K562 (cell line): ENCODE results near the gene RNF126. TPM values are rescaled to one million over a fixed set of nuclear protein-coding genes. Genes with fewer than 3 reads are reported as not detected.

Experiments
- KLF16 ChIP-seq: IDR thresholded peaks from 2 replicates; pipeline ENCODE4 v1.6.1; 2016; ENCODE audit warnings: antibody characterized with exemption
- MCM5 ChIP-seq: fragments of 450-650 bp; IDR thresholded peaks from 2 replicates; pipeline ENCODE4 v1.6.1; 2016; ENCODE audit warnings: low read depth
- NFXL1 ChIP-seq: fragments of 450-650 bp; formaldehyde crosslinking; IDR thresholded peaks from 2 replicates; pipeline ENCODE4 v1.4.0; 2021; ENCODE audit warnings: mild to moderate bottlenecking
- SREBF2 ChIP-seq: sonication (generic); formaldehyde crosslinking; IDR thresholded peaks from 2 replicates; pipeline ENCODE4 v1.4.0; 2020; ENCODE audit warnings: mild to moderate bottlenecking, missing genetic modification reagents
- TFAP4 ChIP-seq: sonication (generic); formaldehyde crosslinking; IDR thresholded peaks from 2 replicates; pipeline ENCODE4 v1.8.0; 2022; ENCODE audit warnings: missing genetic modification reagents, mild to moderate bottlenecking, moderate library complexity, borderline replicate concordance
- TGIF2 ChIP-seq: sonication (generic); formaldehyde crosslinking; IDR thresholded peaks from 2 replicates; pipeline ENCODE4 v1.8.1; 2022; ENCODE audit warnings: mild to moderate bottlenecking, missing genetic modification reagents, moderate library complexity
- ZBTB33 ChIP-seq: sonication (generic); formaldehyde crosslinking; IDR thresholded peaks from 2 replicates; pipeline ENCODE4 v1.8.1; 2023; ENCODE audit warnings: mild to moderate bottlenecking, missing genetic modification reagents
- ZNF146 ChIP-seq: IDR thresholded peaks from one replicate; pipeline ENCODE4 v1.6.1; 2018; ENCODE audit warnings: missing compliant biosample characterization; ENCODE audit not compliant: unreplicated experiment
- ZNF318 ChIP-seq, 2 experiments: fragments of 450-650 bp; IDR thresholded peaks; 2 replicates each; pipeline ENCODE4 v1.6.1; 2016; ENCODE audit warnings: mild to moderate bottlenecking in 2 of 2, borderline replicate concordance in 1 of 2, low read depth in 1 of 2, moderate library complexity in 1 of 2
- ZNF384 ChIP-seq: IDR thresholded peaks from 2 replicates; pipeline ENCODE4 v1.6.1; 2012; ENCODE audit warnings: low read depth, low read length, improper control_type of control experiment
- polyA plus RNA-seq, 8 experiments: library from polyadenylated mRNA; depleted of rRNA in 4 of 8; stranded (reverse) in 5 of 8; unstranded in 3 of 8; fragments of >200 nt; fragmentation: Nextera tagmentation in 2 of 8; fragmentation: Illumina TruSeq in 1 of 8; extraction: Ambion mirVana in 2 of 8; extraction: Trizol in 1 of 8; gene quantifications; 2 replicates each; pipeline versions ENCODE4 v1.2.1 to v1.2.3, GENCODE V29; 2011 to 2014; ENCODE audit warnings: inconsistent platforms in 1 of 8, missing spikeins in 1 of 8
- total RNA-seq, 7 experiments: library from RNA; depleted of rRNA in 6 of 7; stranded (reverse); fragments of >200 nt in 6 of 7; fragmentation: Illumina TruSeq in 2 of 7; extraction: Trizol in 2 of 7; gene quantifications; 2 replicates each; pipeline versions ENCODE4 v1.2.1 to v1.2.3, GENCODE V29; 2011 to 2021; ENCODE audit warnings: low replicate concordance in 1 of 7

The RNF126 gene
- total and polyA plus RNA-seq, 9 of the 15 experiments (the other 6 are each of a cell fraction or from before 2014, with no cell fraction given), result 0.27 to 101 (median 12.3) TPM

GRCh38 chr19:658916-659839, 3.8 kb downstream of the RNF126 start (continued):
- TF ChIP-seq ZNF318 (IDR thresholded peaks at IDR 0.05; ENCODE audit: borderline replicate concordance in 1 of 2, low read depth in 1 of 2) (no peak), TFAP4 (peak; percentile 50; the same call in 1 of the 2 replicates), ZNF146 (CRISPR knock-in tag) (no peak), TGIF2 (no peak), KLF16 (no peak), ZBTB33 (CRISPR knock-in tag) (peak; percentile 82; the same call in 1 of the 2 replicates), SREBF2 (no peak), ZNF384 (peak; percentile 32; the same call in 1 of the 2 replicates), NFXL1 (no peak), MCM5 (no peak)
